OCI-LY7 (cell line): ENCODE results near the gene SLC4A5.

ENCODE experiments used
- CTCF ChIP-seq: fragments of 200-600 bp; sonication (generic); conservative IDR thresholded peaks from 2 replicates; pipeline ENCODE4 v1.5.1; 2014; ENCODE audit warnings: mild to moderate bottlenecking, antibody characterized with exemption, low read length, moderate library complexity, mixed read lengths
- EZH2phosphoT487 ChIP-seq: fragments of 200-600 bp; sonication (generic); IDR thresholded peaks from 2 replicates; pipeline ENCODE4 v1.6.1; 2018; ENCODE audit warnings: low read depth, borderline replicate concordance, mild to moderate bottlenecking, mixed run types, antibody characterized with exemption, low read length, moderate library complexity, mixed read lengths

DNA sequence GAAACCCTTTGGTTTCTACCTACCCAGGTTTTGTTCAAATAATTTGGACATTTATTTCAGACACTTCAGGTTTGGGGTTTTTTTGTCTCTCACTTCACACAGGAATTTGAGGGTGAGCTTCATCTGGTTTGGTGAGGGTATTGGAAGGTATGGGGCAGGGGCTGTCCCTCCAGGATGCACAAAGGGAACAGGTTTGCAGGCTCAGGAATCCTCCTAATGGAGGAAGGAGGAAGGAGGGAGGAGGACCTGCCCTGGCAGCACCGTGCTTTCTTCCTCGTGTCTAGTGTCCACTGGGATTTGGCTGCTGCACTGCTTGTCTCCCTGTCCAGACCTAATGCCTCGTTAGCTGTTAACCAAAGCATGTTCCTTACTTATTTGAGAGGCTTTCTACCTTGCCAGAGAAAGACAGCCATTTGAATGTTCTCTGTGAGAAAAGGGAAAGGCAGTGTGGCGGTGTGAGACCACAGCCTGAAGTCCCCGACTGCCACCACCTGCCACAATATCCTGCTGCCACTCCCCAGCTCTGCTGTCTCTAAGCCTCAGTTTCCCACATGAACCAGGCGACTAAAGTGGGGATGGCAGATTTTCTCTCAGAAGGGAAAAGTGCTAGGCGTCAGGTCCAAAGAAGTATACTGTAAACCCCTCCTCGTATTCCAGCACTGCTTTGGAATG is 2.2 kb upstream of the SLC4A5 start:
- TF ChIP-seq CTCF (no peak), EZH2phosphoT487 (no peak)
